ENCODE results near the gene CACNA2D3. TPM values are rescaled to one million over a fixed set of nuclear protein-coding genes. Genes with fewer than 3 reads are reported as not detected.

Gene CACNA2D3
- total RNA-seq, 1 experiment from 2014 or later = not detected

GRCh38 chr3:54531741-54532140 is 409.4 kb downstream of the CACNA2D3 start:
- H3K36me3 ChIP-seq (ENCODE audit: control insufficient read depth, insufficient read depth, low read length) = no peaks in the 10 kb centered on the region
- no peak for DNase-seq
- H3K4me1 Mint-ChIP-seq (ENCODE audit: low read depth, unreplicated experiment) = no peaks in the 10 kb centered on the region
- H3K9me3 ChIP-seq = no peaks in the 10 kb centered on the region
- no peaks in the 10 kb centered on the region for H3K27me3 ChIP-seq (replicated peaks; ENCODE audit: control insufficient read depth, insufficient read depth, low read length)
- TF ChIP-seq CTCF (IDR thresholded peaks at IDR 0.05; ENCODE audit: insufficient read depth in 1 of 2, low read depth in 1 of 2, low read length in 1 of 2, severe bottlenecking in 1 of 2, unreplicated experiment in 1 of 2) = no peak
- H3K4me1 ChIP-seq = no peaks in the 10 kb centered on the region
- peaks cover 4% of the 10 kb centered on the region for H3K27me3 Mint-ChIP-seq (ENCODE audit: insufficient read depth, unreplicated experiment)
- no peak overlapping the region for H3K4me3 Mint-ChIP-seq (ENCODE audit: unreplicated experiment)
- H3K9me3 Mint-ChIP-seq (ENCODE audit: unreplicated experiment) = no peaks in the 10 kb centered on the region
- intact Hi-C loops (cut with micrococcal nuclease; ENCODE audit: unreplicated experiment) = loop anchor here (10.0 kb wide), 1 partner anchor 97 kb away; no protein-coding TSS in a partner anchor
- peaks cover 5% of the 10 kb centered on the region for H3K36me3 Mint-ChIP-seq (ENCODE audit: insufficient read depth, unreplicated experiment)
- ChIA-PET CTCF (no interaction called here), POLR2A (no interaction called here)
- no peak overlapping the region for H3K4me3 ChIP-seq (ENCODE audit: low read depth, low read length)
- no peak overlapping the region for H3K27ac Mint-ChIP-seq (ENCODE audit: unreplicated experiment)
- no TSS peak for BruUV-seq (replicated peaks)

- no peaks in the 10 kb centered on the region for H3K9me3 ChIP-seq
- POLR2A ChIA-PET = no interaction called here
- DNase-seq = peak in 1 of 2 experiments; percentile 3
- CTCF ChIA-PET = no interaction called here
- no peaks in the 10 kb centered on the region for H3K27me3 ChIP-seq (replicated peaks; ENCODE audit: control insufficient read depth, insufficient read depth, low read length)
- intact Hi-C loops (cut with micrococcal nuclease; ENCODE audit: unreplicated experiment) = loop anchor here (10.0 kb wide), 1 partner anchor 99 kb away; no protein-coding TSS in a partner anchor
- H3K4me3 Mint-ChIP-seq (ENCODE audit: unreplicated experiment) = no peak overlapping the region
- H3K36me3 ChIP-seq (ENCODE audit: control insufficient read depth, insufficient read depth, low read length) = no peaks in the 10 kb centered on the region
- no peak overlapping the region for H3K27ac Mint-ChIP-seq (ENCODE audit: unreplicated experiment)
- no TSS peak for BruUV-seq (replicated peaks)
- no peaks in the 10 kb centered on the region for H3K4me1 ChIP-seq
- peaks cover 5% of the 10 kb centered on the region for H3K36me3 Mint-ChIP-seq (ENCODE audit: insufficient read depth, unreplicated experiment)
- no peak overlapping the region for H3K4me3 ChIP-seq (ENCODE audit: low read depth, low read length)
- H3K9me3 Mint-ChIP-seq (ENCODE audit: unreplicated experiment) = no peaks in the 10 kb centered on the region
- peak in 1 of 2 experiments; percentile 31 for TF ChIP-seq CTCF (IDR thresholded peaks at IDR 0.05; ENCODE audit: insufficient read depth in 1 of 2, low read depth in 1 of 2, low read length in 1 of 2, severe bottlenecking in 1 of 2, unreplicated experiment in 1 of 2)
- peaks cover 3% of the 10 kb centered on the region for H3K27me3 Mint-ChIP-seq (ENCODE audit: insufficient read depth, unreplicated experiment)
- H3K4me1 Mint-ChIP-seq (ENCODE audit: low read depth, unreplicated experiment) = no peaks in the 10 kb centered on the region
These were observed 411.5 kb downstream of the CACNA2D3 start for GRCh38 chr3:54533856-54534255.

GRCh38 chr3:54535619-54536018 is 413.3 kb downstream of the CACNA2D3 start:
- no peaks in the 10 kb centered on the region for H3K4me1 Mint-ChIP-seq (ENCODE audit: low read depth, unreplicated experiment)
- no peak for TF ChIP-seq CTCF (IDR thresholded peaks at IDR 0.05; ENCODE audit: insufficient read depth in 1 of 2, low read depth in 1 of 2, low read length in 1 of 2, severe bottlenecking in 1 of 2, unreplicated experiment in 1 of 2)
- no peaks in the 10 kb centered on the region for H3K9me3 Mint-ChIP-seq (ENCODE audit: unreplicated experiment)
- ChIA-PET POLR2A (no interaction called here), CTCF (no interaction called here)
- H3K27me3 Mint-ChIP-seq (ENCODE audit: insufficient read depth, unreplicated experiment) = peaks cover 11% of the 10 kb centered on the region
- intact Hi-C loops (cut with micrococcal nuclease; ENCODE audit: unreplicated experiment) = loop anchor here (10.0 kb wide), 1 partner anchor 101 kb away; no protein-coding TSS in a partner anchor
- no peak overlapping the region for H3K4me3 ChIP-seq (ENCODE audit: low read depth, low read length)
- no peak for DNase-seq
- H3K4me1 ChIP-seq = no peaks in the 10 kb centered on the region
- no TSS peak for BruUV-seq (replicated peaks)
- no peak overlapping the region for H3K27ac Mint-ChIP-seq (ENCODE audit: unreplicated experiment)
- no peaks in the 10 kb centered on the region for H3K36me3 ChIP-seq (ENCODE audit: control insufficient read depth, insufficient read depth, low read length)
- peaks cover 5% of the 10 kb centered on the region for H3K36me3 Mint-ChIP-seq (ENCODE audit: insufficient read depth, unreplicated experiment)
- no peaks in the 10 kb centered on the region for H3K27me3 ChIP-seq (replicated peaks; ENCODE audit: control insufficient read depth, insufficient read depth, low read length)
- no peaks in the 10 kb centered on the region for H3K9me3 ChIP-seq
- no peak overlapping the region for H3K4me3 Mint-ChIP-seq (ENCODE audit: unreplicated experiment)

All from Caco-2 (cell line).